ENCODE measurements around the gene ERICH6B.

ERICH6B gene

GRCh38 chr13:45542391-45542790 lies 73.1 kb downstream of the ERICH6B start:
- no peak for DNase-seq (ENCODE audit: low spot score)

- no peak for DNase-seq (ENCODE audit: low spot score)
Observed at GRCh38 chr13:45541806-45542205, 73.7 kb downstream of the ERICH6B start.

GRCh38 chr13:45540864-45541263 lies 74.7 kb downstream of the ERICH6B start:
- no peak for DNase-seq (ENCODE audit: low spot score)

- DNase-seq (ENCODE audit: low spot score), result no peak
Observed at GRCh38 chr13:45540195-45540594, 75.3 kb downstream of the ERICH6B start.

- no peak for DNase-seq (ENCODE audit: low spot score)
Observed at GRCh38 chr13:45538382-45538781, 77.2 kb downstream of the ERICH6B start.

GRCh38 chr13:45537516-45537915 lies 78.0 kb downstream of the ERICH6B start:
- no peak for DNase-seq (ENCODE audit: low spot score)

- DNase-seq (ENCODE audit: low spot score), result no peak
Observed at GRCh38 chr13:45536224-45536623, 79.3 kb downstream of the ERICH6B start.

- DNase-seq (ENCODE audit: low spot score), result no peak
Observed at GRCh38 chr13:45534604-45535003, 80.9 kb downstream of the ERICH6B start.

GRCh38 chr13:45529758-45530157 lies 85.8 kb downstream of the ERICH6B start:
- no peak for DNase-seq (ENCODE audit: low spot score)

GRCh38 chr13:45527699-45528462 lies 87.7 kb downstream of the ERICH6B start:
- no peak for DNase-seq (ENCODE audit: low spot score)

- no peak for DNase-seq (ENCODE audit: low spot score)
Observed at GRCh38 chr13:45522571-45522970, 93.0 kb downstream of the ERICH6B start.

GRCh38 chr13:45521297-45521696 lies 94.2 kb downstream of the ERICH6B start:
- DNase-seq (ENCODE audit: low spot score), result no peak

- no peak for DNase-seq (ENCODE audit: low spot score)
Observed at GRCh38 chr13:45519493-45519892, 96.0 kb downstream of the ERICH6B start.

GRCh38 chr13:45518525-45519245 lies 96.9 kb downstream of the ERICH6B start:
- no peak for DNase-seq (ENCODE audit: low spot score)

GRCh38 chr13:45516757-45517156 lies 98.8 kb downstream of the ERICH6B start:
- DNase-seq (ENCODE audit: low spot score), result no peak

GRCh38 chr13:45512098-45512496 lies 103.4 kb downstream of the ERICH6B start:
- DNase-seq (ENCODE audit: low spot score), result no peak

GRCh38 chr13:45511310-45512097 lies 104.0 kb downstream of the ERICH6B start:
- peak; percentile 40 for DNase-seq (ENCODE audit: low spot score)

GRCh38 chr13:45510672-45511071 lies 104.9 kb downstream of the ERICH6B start:
- DNase-seq (ENCODE audit: low spot score), result no peak

- DNase-seq (ENCODE audit: low spot score), result no peak
Observed at GRCh38 chr13:45508776-45509175, 106.8 kb downstream of the ERICH6B start.

- no peak for DNase-seq (ENCODE audit: low spot score)
Observed at GRCh38 chr13:45506811-45507210, 108.7 kb downstream of the ERICH6B start.

- DNase-seq (ENCODE audit: low spot score), result no peak
Observed at GRCh38 chr13:45503658-45504057, 111.9 kb downstream of the ERICH6B start.

GRCh38 chr13:45501175-45501526 lies 114.4 kb downstream of the ERICH6B start:
- no peak for DNase-seq (ENCODE audit: low spot score)
